ENCODE measurements around the gene FBL.

GRCh38 chr19:39820696-39821095 lies 25.5 kb downstream of the FBL start:
- no peak for TF ChIP-seq POLR2A (IDR thresholded peaks at IDR 0.05; ENCODE audit: low read depth, low read length)
- no peak for TF ChIP-seq CTCF (conservative IDR thresholded peaks at IDR 0.05; ENCODE audit: low read depth, low read length)
- no peak for TF ChIP-seq SMC3 (IDR thresholded peaks at IDR 0.05; ENCODE audit: low read depth, low read length)
- no peak for TF ChIP-seq RFX5 (IDR thresholded peaks at IDR 0.05; ENCODE audit: low read depth, low read length)
- TF ChIP-seq MAFK (IDR thresholded peaks at IDR 0.05; ENCODE audit: low read depth, low read length) = no peak
- no peak for TF ChIP-seq CEBPB (IDR thresholded peaks at IDR 0.05; ENCODE audit: low read depth, low read length)
